Gastrocnemius medialis (tissue), 4 donors: ENCODE results near the gene LRP1. TPM values are rescaled to one million over a fixed set of nuclear protein-coding genes. Genes with fewer than 3 reads are reported as not detected.

Experiments
- ATAC-seq, 2 donors: fragments of 150-250 bp; one replicate each; pipeline ENCODE4 v1.9.1; 2016
- DNase-seq, 2 donors: peaks; one replicate each; pipeline ENCODE4 v3.0.0-alpha.2; 2019
- H3K27ac ChIP-seq, 4 donors: fragments of 200-600 bp; sonication (generic); 1 replicate in 1 of 4; 2 replicates in 3 of 4; pipeline ENCODE4 v1.5.1; 2016 to 2018; ENCODE audit warnings: mild to moderate bottlenecking in 2 of 4, moderate library complexity in 1 of 4
- H3K27me3 ChIP-seq, 3 donors: fragments of 200-600 bp; sonication (generic) in 2 of 3; 1 replicate in 1 of 3; 2 replicates in 2 of 3; pipeline versions ENCODE4 v1.5.1 to v1.6.0; 2016 to 2019; ENCODE audit warnings: mild to moderate bottlenecking in 1 of 3, moderate library complexity in 1 of 3
- H3K36me3 ChIP-seq, 2 donors: fragments of 200-600 bp; sonication (generic) in 1 of 2; one replicate each; pipeline ENCODE4 v1.5.1; 2017 to 2018
- H3K4me1 ChIP-seq, 2 donors: fragments of 200-600 bp; sonication (generic) in 1 of 2; one replicate each; pipeline ENCODE4 v1.5.1; 2016 to 2017; ENCODE audit warnings: mild to moderate bottlenecking in 2 of 2
- H3K4me3 ChIP-seq, 4 donors: fragments of 200-600 bp; sonication (generic) in 3 of 4; 1 replicate in 1 of 4; 2 replicates in 3 of 4; pipeline ENCODE4 v1.5.1; 2016 to 2019; ENCODE audit warnings: mild to moderate bottlenecking in 2 of 4
- H3K9me3 ChIP-seq, 3 donors: fragments of 200-600 bp; sonication (generic) in 2 of 3; 1 replicate in 1 of 3; 2 replicates in 2 of 3; pipeline ENCODE4 v1.5.1; 2016 to 2019
- POLR2A ChIP-seq, 2 donors: fragments of 450-650 bp; IDR thresholded peaks; one replicate each; pipeline ENCODE4 v1.6.1; 2017; ENCODE audit warnings: antibody characterized with exemption in 2 of 2, mild to moderate bottlenecking in 2 of 2, moderate library complexity in 2 of 2
- in situ Hi-C, 4 donors: fragments of 200-750 bp; cut with MboI; loops; one replicate each; pipeline versions ENCODE4 v1.15.0 to v1.8.0; 2017; ENCODE audit warnings: low sequenced_read_pairs in 4 of 4
- intact Hi-C: fragments of 100-400 bp; cut with DNase I; formaldehyde crosslinking; loops from one replicate; pipeline ENCODE4 v1.15.1; 2023; ENCODE audit warnings: low total_unique reads
- total RNA-seq, 4 donors: library from RNA; depleted of rRNA; stranded (reverse); fragments of >200 nt; gene quantifications; one replicate each; pipeline versions ENCODE4 v1.1.0 to v1.2.3, GENCODE V29; 2016
- TF ChIP-seq, protein P1 (sequence below), 5 experiments: fragments of 450-650 bp in 3 of 5; fragments of 200-600 bp in 2 of 5; sonication (generic) in 2 of 5; IDR thresholded peaks in 4 of 5; conservative IDR thresholded peaks in 1 of 5; 1 replicate in 4 of 5; 2 replicates in 1 of 5; pipeline ENCODE4 v1.5.1; 2016 to 2019; ENCODE audit warnings: antibody characterized with exemption in 5 of 5, mild to moderate bottlenecking in 3 of 5, moderate library complexity in 3 of 5

LRP1 gene
- total RNA-seq, 4 donors from 2014 or later: 26.1 to 53.5 (median 49.8) TPM

GRCh38 chr12:57146961-57147944 lies 19.0 kb downstream of the LRP1 start, which contains the start of gene LRP1-AS:
LRP1-AS (minus strand) TSS chr12:57147619.
- no peaks in the 10 kb centered on the region for H3K27me3 ChIP-seq
- no peak for TF ChIP-seq POLR2A (IDR thresholded peaks at IDR 0.05)
- TF ChIP-seq, protein P1, sequence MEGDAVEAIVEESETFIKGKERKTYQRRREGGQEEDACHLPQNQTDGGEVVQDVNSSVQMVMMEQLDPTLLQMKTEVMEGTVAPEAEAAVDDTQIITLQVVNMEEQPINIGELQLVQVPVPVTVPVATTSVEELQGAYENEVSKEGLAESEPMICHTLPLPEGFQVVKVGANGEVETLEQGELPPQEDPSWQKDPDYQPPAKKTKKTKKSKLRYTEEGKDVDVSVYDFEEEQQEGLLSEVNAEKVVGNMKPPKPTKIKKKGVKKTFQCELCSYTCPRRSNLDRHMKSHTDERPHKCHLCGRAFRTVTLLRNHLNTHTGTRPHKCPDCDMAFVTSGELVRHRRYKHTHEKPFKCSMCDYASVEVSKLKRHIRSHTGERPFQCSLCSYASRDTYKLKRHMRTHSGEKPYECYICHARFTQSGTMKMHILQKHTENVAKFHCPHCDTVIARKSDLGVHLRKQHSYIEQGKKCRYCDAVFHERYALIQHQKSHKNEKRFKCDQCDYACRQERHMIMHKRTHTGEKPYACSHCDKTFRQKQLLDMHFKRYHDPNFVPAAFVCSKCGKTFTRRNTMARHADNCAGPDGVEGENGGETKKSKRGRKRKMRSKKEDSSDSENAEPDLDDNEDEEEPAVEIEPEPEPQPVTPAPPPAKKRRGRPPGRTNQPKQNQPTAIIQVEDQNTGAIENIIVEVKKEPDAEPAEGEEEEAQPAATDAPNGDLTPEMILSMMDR (IDR thresholded peaks at IDR 0.05 in 4 of 5, conservative IDR thresholded peaks at IDR 0.05 in 1 of 5): no peak
- H3K9me3 ChIP-seq: no peaks in the 10 kb centered on the region
- no peaks in the 10 kb centered on the region for H3K36me3 ChIP-seq
- in situ Hi-C loops (no loop called here), intact Hi-C loops (no loop called here)
- no peak within 1 kb of the TSS for H3K4me3 ChIP-seq
- peaks cover 17 to 20% of the 10 kb centered on the region in 2 donors for H3K4me1 ChIP-seq
- peak within 1 kb of the TSS; percentile 40 to 82 (median 68) for H3K27ac ChIP-seq
- no peak for ATAC-seq
- no peak for DNase-seq

DNA sequence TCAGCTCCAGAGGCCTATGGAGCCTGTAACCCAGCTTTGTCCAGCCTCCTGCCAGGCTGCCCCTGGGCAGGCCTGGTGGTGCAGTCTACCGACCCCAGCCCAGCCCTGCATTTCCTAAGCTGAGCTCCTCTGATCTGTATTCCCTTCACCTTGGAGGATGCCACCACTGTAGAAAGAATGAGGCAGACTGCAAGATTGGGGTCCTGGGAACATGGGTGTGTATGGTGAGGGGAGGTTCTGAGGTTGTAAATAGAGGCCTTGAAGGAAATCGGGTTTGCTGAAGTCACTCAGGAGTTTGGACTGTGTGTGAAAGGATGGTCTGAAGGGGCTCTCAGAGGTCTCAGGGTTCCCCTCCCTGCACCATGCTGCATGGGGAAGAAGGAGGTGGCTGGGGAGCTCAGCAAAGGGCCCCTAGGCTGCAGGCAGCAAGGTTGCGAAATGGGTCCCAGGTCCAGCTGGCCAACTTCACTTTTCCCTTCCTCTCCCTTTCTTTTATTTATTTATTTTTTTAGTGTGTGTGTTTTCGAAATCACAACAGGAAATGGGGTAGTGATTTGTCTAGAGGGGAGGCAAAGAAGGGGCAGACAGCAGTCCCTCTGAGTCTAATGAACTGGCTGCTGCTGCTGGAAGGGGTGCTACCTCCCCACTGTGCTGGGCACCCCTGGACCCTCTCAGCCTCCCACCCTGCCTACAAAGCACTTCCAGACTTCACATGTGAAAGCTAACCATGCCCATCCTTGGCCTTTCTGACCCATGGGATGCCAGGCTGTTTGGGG lies 20.4 kb downstream of the LRP1 start:
- DNase-seq: peak; percentile 52 to 64
- Histone ChIP-seq H3K9me3 (no peaks in the 10 kb centered on the region), H3K36me3 (no peaks in the 10 kb centered on the region), H3K27me3 (no peaks in the 10 kb centered on the region), H3K4me1 (peaks cover 19 to 23% of the 10 kb centered on the region in 2 donors), H3K27ac (peak overlapping the region; percentile 72 to 82 (median 80)), H3K4me3 (no peak overlapping the region)
- no peak for TF ChIP-seq POLR2A (IDR thresholded peaks at IDR 0.05)
- TF ChIP-seq, protein P1 (IDR thresholded peaks at IDR 0.05 in 4 of 5, conservative IDR thresholded peaks at IDR 0.05 in 1 of 5): no peak
- peak; percentile 52 to 55 for ATAC-seq
- intact Hi-C loops (no loop called here), in situ Hi-C loops (no loop called here)

DNA sequence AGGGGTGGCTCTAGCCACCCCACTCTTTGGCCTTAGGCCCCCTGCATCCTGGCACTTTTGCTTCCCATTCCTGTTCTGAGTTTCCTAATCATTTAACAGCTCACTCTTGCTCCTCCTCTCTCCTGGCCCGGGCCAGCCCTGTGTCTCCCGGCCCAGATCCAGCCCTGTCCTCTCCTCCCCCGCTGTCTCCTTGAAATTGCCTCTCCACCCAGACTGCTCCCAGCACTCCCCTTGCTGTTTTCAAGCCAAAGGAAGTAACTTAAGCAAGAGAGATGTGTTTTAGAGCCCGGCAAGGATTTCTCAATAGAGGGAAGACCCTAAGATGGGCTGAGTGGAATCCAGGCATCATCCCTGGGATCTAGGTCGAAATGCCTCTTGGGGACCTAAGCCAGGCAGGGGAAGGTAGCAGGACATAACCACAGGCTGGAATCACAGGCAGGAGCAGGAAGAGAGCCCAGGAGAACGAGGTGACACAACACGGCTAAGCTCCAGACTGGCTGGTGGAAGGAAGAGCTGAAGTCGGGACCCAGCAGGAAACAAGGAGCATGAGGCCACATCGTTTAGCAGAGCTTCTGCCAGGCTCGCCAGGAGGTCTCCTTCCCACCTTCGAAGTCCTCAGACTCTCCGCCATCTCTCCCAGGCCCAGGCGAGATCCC lies 21.1 kb downstream of the LRP1 start:
- TF ChIP-seq, protein P1 (IDR thresholded peaks at IDR 0.05 in 4 of 5, conservative IDR thresholded peaks at IDR 0.05 in 1 of 5): no peak
- TF ChIP-seq POLR2A (IDR thresholded peaks at IDR 0.05): no peak
- Histone ChIP-seq H3K4me3 (no peak overlapping the region), H3K27me3 (no peaks in the 10 kb centered on the region), H3K27ac (peak overlapping the region; percentile 72 to 82 (median 80)), H3K36me3 (no peaks in the 10 kb centered on the region), H3K9me3 (no peaks in the 10 kb centered on the region), H3K4me1 (peaks cover 19 to 23% of the 10 kb centered on the region in 2 donors)
- DNase-seq: peak; percentile 56 to 78
- peak; percentile 69 to 70 for ATAC-seq
- intact Hi-C loops: no loop called here
- in situ Hi-C loops: no loop called here

GRCh38 chr12:57150400-57151000 lies 22.2 kb downstream of the LRP1 start:
- TF ChIP-seq, protein P1 (IDR thresholded peaks at IDR 0.05 in 4 of 5, conservative IDR thresholded peaks at IDR 0.05 in 1 of 5): no peak
- no peak for TF ChIP-seq POLR2A (IDR thresholded peaks at IDR 0.05)
- DNase-seq (no peak), ATAC-seq (no peak)
- Histone ChIP-seq H3K4me1 (peaks cover 19 to 20% of the 10 kb centered on the region in 2 donors), H3K9me3 (no peaks in the 10 kb centered on the region), H3K36me3 (no peaks in the 10 kb centered on the region), H3K27me3 (no peaks in the 10 kb centered on the region), H3K4me3 (no peak overlapping the region), H3K27ac (peak overlapping the region; percentile 62 to 82 (median 80))
- in situ Hi-C loops (no loop called here), intact Hi-C loops (no loop called here)
